Neuronal stem cell (in vitro differentiated cells): Measurements from ENCODE around the gene SLC2A13.

Source experiments
- DNase-seq: peaks from one replicate; pipeline ENCODE4 v3.0.0-alpha.2; 2013; ENCODE audit warnings: low spot score
- H2AFZ ChIP-seq: one replicate; pipeline ENCODE4 v1.6.1; 2013; ENCODE audit warnings: mild to moderate bottlenecking, low read length, inconsistent platforms
- H2AK5ac ChIP-seq: 2 replicates; pipeline ENCODE4 v1.6.1; 2013; ENCODE audit warnings: low read depth, mild to moderate bottlenecking, inconsistent platforms, low read length, moderate library complexity, mixed read lengths
- H2BK120ac ChIP-seq: 2 replicates; pipeline ENCODE4 v1.6.1; 2013; ENCODE audit warnings: low read depth, mild to moderate bottlenecking, inconsistent platforms, low read length, moderate library complexity, mixed read lengths
- H2BK12ac ChIP-seq: one replicate; pipeline ENCODE4 v1.6.1; 2013; ENCODE audit warnings: low read length, inconsistent platforms
- H2BK15ac ChIP-seq: 2 replicates; pipeline ENCODE4 v1.6.1; 2013; ENCODE audit warnings: mild to moderate bottlenecking, low read length, inconsistent platforms, mixed read lengths
- H2BK5ac ChIP-seq: one replicate; pipeline ENCODE4 v1.6.1; 2013; ENCODE audit warnings: inconsistent platforms, mild to moderate bottlenecking, low read length, moderate library complexity
- H3K14ac ChIP-seq: one replicate; pipeline ENCODE4 v1.6.1; 2013; ENCODE audit warnings: low read length, inconsistent platforms
- H3K18ac ChIP-seq: 2 replicates; pipeline ENCODE4 v1.6.1; 2013; ENCODE audit warnings: low read length, inconsistent platforms
- H3K23ac ChIP-seq: 2 replicates; pipeline ENCODE4 v1.6.1; 2013; ENCODE audit warnings: low read depth, mild to moderate bottlenecking, mixed read lengths, low read length, inconsistent platforms; ENCODE audit not compliant: poor library complexity
- H3K27ac ChIP-seq: replicated peaks from 3 replicates; pipeline ENCODE4 v1.5.1; 2013; ENCODE audit warnings: low read length, inconsistent platforms
- H3K27me3 ChIP-seq, 3 experiments: 2 replicates each; pipeline ENCODE4 v1.6.1; 2013; ENCODE audit warnings: low read length in 3 of 3, mild to moderate bottlenecking in 2 of 3, inconsistent platforms in 1 of 3, low read depth in 1 of 3, mixed read lengths in 1 of 3, moderate library complexity in 1 of 3; ENCODE audit not compliant: control insufficient read depth in 3 of 3, insufficient read depth in 3 of 3
- H3K36me3 ChIP-seq, 2 donors: replicated peaks in 1 of 2; 2 replicates each; pipeline ENCODE4 v1.6.1; 2013; ENCODE audit warnings: low read length in 2 of 2; ENCODE audit not compliant: control insufficient read depth in 2 of 2, insufficient read depth in 2 of 2
- H3K4ac ChIP-seq: 2 replicates; pipeline ENCODE4 v1.6.1; 2013; ENCODE audit warnings: inconsistent platforms, mild to moderate bottlenecking, low read length, moderate library complexity
- H3K4me1 ChIP-seq, 2 donors: 1 replicate in 1 of 2; 2 replicates in 1 of 2; pipeline ENCODE4 v1.6.1; 2013; ENCODE audit warnings: low read length in 2 of 2, low read depth in 1 of 2; ENCODE audit not compliant: control insufficient read depth in 2 of 2, insufficient read depth in 1 of 2
- H3K4me2 ChIP-seq: one replicate; pipeline ENCODE4 v1.6.1; 2013; ENCODE audit warnings: mild to moderate bottlenecking, low read length, inconsistent platforms; ENCODE audit not compliant: insufficient read depth, poor library complexity, severe bottlenecking
- H3K4me3 ChIP-seq, 2 donors: 2 replicates each; pipeline ENCODE4 v1.5.1; 2013; ENCODE audit warnings: low read length in 2 of 2, mild to moderate bottlenecking in 2 of 2, inconsistent platforms in 1 of 2, moderate library complexity in 1 of 2
- H3K79me1 ChIP-seq: one replicate; pipeline ENCODE4 v1.6.1; 2013; ENCODE audit warnings: low read depth, mild to moderate bottlenecking, inconsistent platforms, low read length, moderate library complexity
- H3K9ac ChIP-seq: one replicate; pipeline ENCODE4 v1.6.1; 2013; ENCODE audit warnings: mild to moderate bottlenecking, low read depth, low read length, inconsistent platforms; ENCODE audit not compliant: poor library complexity
- H3K9me3 ChIP-seq, 2 donors: replicated peaks in 1 of 2; 2 replicates each; pipeline versions ENCODE3 to v1.6.1; 2013; ENCODE audit warnings: low read length in 2 of 2, mild to moderate bottlenecking in 2 of 2, inconsistent platforms in 1 of 2, low read depth in 1 of 2, mixed read lengths in 1 of 2, moderate library complexity in 1 of 2; ENCODE audit not compliant: control insufficient read depth in 2 of 2, insufficient read depth in 1 of 2
- H4K8ac ChIP-seq: one replicate; pipeline ENCODE4 v1.6.1; 2013; ENCODE audit warnings: low read depth, mild to moderate bottlenecking, inconsistent platforms, low read length, moderate library complexity
- H4K91ac ChIP-seq: one replicate; pipeline ENCODE4 v1.6.1; 2013; ENCODE audit warnings: low read length, low read depth, mild to moderate bottlenecking, inconsistent platforms; ENCODE audit not compliant: poor library complexity
- WGBS, 2 donors: extraction: QIAGEN DNeasy Blood & Tissue Kit; methylation state at CpG; one replicate each; pipeline ENCODE4 v1.1.7; 2013; ENCODE audit warnings: missing lambda C conversion rate in 2 of 2, mixed read lengths in 1 of 2; ENCODE audit not compliant: insufficient read length in 2 of 2, insufficient replicate concordance in 1 of 2; ENCODE audit errors: extremely low coverage in 2 of 2; 5-methylcytosine and 5-hydroxymethylcytosine counted together

The SLC2A13 gene

GRCh38 chr12:39883411-39883810 lies 222.5 kb downstream of the SLC2A13 start:
- Histone ChIP-seq H2BK120ac (no peak overlapping the region), H4K91ac (no peak overlapping the region), H3K4me3 (no peak overlapping the region), H4K8ac (no peak overlapping the region), H2BK12ac (no peak overlapping the region), H3K9ac (no peak overlapping the region), H3K79me1 (peaks cover 4% of the 10 kb centered on the region), H3K36me3 (no peaks in the 10 kb centered on the region), H3K4ac (no peak overlapping the region), H2AFZ (no peak overlapping the region), H3K9me3 (peaks cover 8 to 12% of the 10 kb centered on the region in 2 donors), H3K27me3 (no peaks in the 10 kb centered on the region), H3K23ac (no peak overlapping the region), H3K18ac (no peak overlapping the region), H2BK15ac (no peak overlapping the region), H3K4me2 (no peak overlapping the region), H3K27ac (no peak overlapping the region), H3K4me1 (no peaks in the 10 kb centered on the region), H3K14ac (no peak overlapping the region), H2BK5ac (no peak overlapping the region), H2AK5ac (no peak overlapping the region)
- no CpG with 5 or more reads among the region's 2 CpGs for WGBS, 2 donors
- DNase-seq = no peak

GRCh38 chr12:39878753-39879152 lies 227.1 kb downstream of the SLC2A13 start:
- no peak overlapping the region for H3K23ac ChIP-seq
- H2BK15ac ChIP-seq = no peak overlapping the region
- H3K4ac ChIP-seq = no peak overlapping the region
- no peak overlapping the region for H3K9ac ChIP-seq
- no peak overlapping the region for H4K91ac ChIP-seq
- H3K27ac ChIP-seq = no peak overlapping the region
- no peak overlapping the region for H3K14ac ChIP-seq
- no peaks in the 10 kb centered on the region for H3K36me3 ChIP-seq
- H2BK5ac ChIP-seq = no peak overlapping the region
- H3K27me3 ChIP-seq = no peaks in the 10 kb centered on the region
- H3K79me1 ChIP-seq = peaks cover 4% of the 10 kb centered on the region
- H3K4me3 ChIP-seq = peak overlapping the region in 1 of 2 donors; percentile 22
- no peak overlapping the region for H2AFZ ChIP-seq
- DNase-seq = no peak
- no peak overlapping the region for H3K18ac ChIP-seq
- H2BK12ac ChIP-seq = no peak overlapping the region
- H2AK5ac ChIP-seq = no peak overlapping the region
- peaks cover 8 to 19% of the 10 kb centered on the region in 2 donors for H3K9me3 ChIP-seq
- H2BK120ac ChIP-seq = no peak overlapping the region
- H3K4me2 ChIP-seq = no peak overlapping the region
- H4K8ac ChIP-seq = no peak overlapping the region
- peaks cover 0 to 2% of the 10 kb centered on the region in 2 donors for H3K4me1 ChIP-seq

GRCh38 chr12:39875721-39876120 lies 230.2 kb downstream of the SLC2A13 start:
- Histone ChIP-seq H3K23ac (no peak overlapping the region), H3K27me3 (no peaks in the 10 kb centered on the region), H3K9ac (no peak overlapping the region)

GRCh38 chr12:39874785-39875184 lies 231.1 kb downstream of the SLC2A13 start:
- Histone ChIP-seq H3K18ac (no peak overlapping the region), H3K27me3 (no peaks in the 10 kb centered on the region), H3K9me3 (peaks cover 7 to 16% of the 10 kb centered on the region in 2 donors), H3K27ac (no peak overlapping the region), H2AK5ac (no peak overlapping the region), H2BK15ac (no peak overlapping the region), H3K4ac (no peak overlapping the region), H4K8ac (no peak overlapping the region), H2BK12ac (no peak overlapping the region), H3K79me1 (peaks cover 4% of the 10 kb centered on the region), H4K91ac (no peak overlapping the region), H2AFZ (no peak overlapping the region), H3K9ac (no peak overlapping the region), H3K36me3 (no peaks in the 10 kb centered on the region), H3K4me1 (peaks cover 0 to 2% of the 10 kb centered on the region in 2 donors), H3K4me3 (no peak overlapping the region), H3K14ac (no peak overlapping the region), H3K4me2 (no peak overlapping the region), H3K23ac (no peak overlapping the region), H2BK5ac (no peak overlapping the region), H2BK120ac (no peak overlapping the region)
- no CpG with 5 or more reads among the region's 2 CpGs for WGBS, 2 donors
- no peak for DNase-seq

More at GRCh38 chr12:39875721-39876120, 230.2 kb downstream of the SLC2A13 start:
- H3K79me1 ChIP-seq = peaks cover 4% of the 10 kb centered on the region
- no peak overlapping the region for H3K4ac ChIP-seq
- H3K4me2 ChIP-seq = no peak overlapping the region
- H3K9me3 ChIP-seq = peaks cover 8 to 19% of the 10 kb centered on the region in 2 donors
- H3K18ac ChIP-seq = no peak overlapping the region
- H2AFZ ChIP-seq = no peak overlapping the region
- no peak overlapping the region for H4K8ac ChIP-seq
- no peak overlapping the region for H2AK5ac ChIP-seq
- H3K4me1 ChIP-seq = peaks cover 0 to 2% of the 10 kb centered on the region in 2 donors
- no peak overlapping the region for H2BK5ac ChIP-seq
- H2BK12ac ChIP-seq = no peak overlapping the region
- H4K91ac ChIP-seq = no peak overlapping the region
- H3K14ac ChIP-seq = no peak overlapping the region
- H2BK120ac ChIP-seq = no peak overlapping the region
- no peak overlapping the region for H2BK15ac ChIP-seq
- H3K36me3 ChIP-seq = no peaks in the 10 kb centered on the region
- no peak overlapping the region for H3K4me3 ChIP-seq
- no peak overlapping the region for H3K27ac ChIP-seq
- no peak for DNase-seq
